CD4-positive, alpha-beta T cell (primary cell): Measurements from ENCODE around the gene TOMM40L. TPM values are rescaled to one million over a fixed set of nuclear protein-coding genes. Genes with fewer than 3 reads are reported as not detected.

Experiments
- ATAC-seq: fragments of 200-7000 bp; cut with Tn5 transposase; one replicate; pipeline ENCODE4 v1.10.0; 2022; ENCODE audit warnings: mild to moderate bottlenecking; ENCODE audit not compliant: poor library complexity
- CTCF ChIA-PET: fragments of 350-600 bp; sonication (Branson Sonifier 250); formaldehyde crosslinking; loops from one replicate; lab custom pipeline; 2021; ENCODE audit warnings: antibody characterized with exemption, inconsistent platforms; lab: Charles Lee
- POLR2A ChIA-PET: fragments of 350-600 bp; sonication (Branson Sonifier 250); formaldehyde crosslinking; loops from one replicate; lab custom pipeline; 2021; ENCODE audit warnings: antibody characterized with exemption, inconsistent platforms; lab: Charles Lee
- DNase-seq, 14 experiments: peaks; one replicate each; pipeline ENCODE4 v3.0.0-alpha.2; 2013 to 2020; ENCODE audit warnings: mixed read lengths in 2 of 14
- H3K27ac ChIP-seq, 2 donors: one replicate each; pipeline versions ENCODE4 v1.5.1 to v1.7.0; 2013; ENCODE audit warnings: low read length in 2 of 2, low read depth in 1 of 2, mild to moderate bottlenecking in 1 of 2
- H3K27me3 ChIP-seq, 2 experiments: 1 replicate in 1 of 2; 2 replicates in 1 of 2; pipeline versions ENCODE4 v1.6.1 to v1.7.0; 2013; ENCODE audit warnings: low read length in 2 of 2, control low read depth in 1 of 2, mild to moderate bottlenecking in 1 of 2, moderate library complexity in 1 of 2; ENCODE audit not compliant: insufficient read depth in 2 of 2, control insufficient read depth in 1 of 2
- H3K36me3 ChIP-seq: one replicate; pipeline ENCODE4 v1.6.1; 2013; ENCODE audit warnings: low read length, control low read depth; ENCODE audit not compliant: insufficient read depth
- H3K4me1 ChIP-seq: one replicate; pipeline ENCODE4 v1.6.1; 2013; ENCODE audit warnings: low read length, control low read depth; ENCODE audit not compliant: insufficient read depth
- H3K4me3 ChIP-seq: one replicate; pipeline ENCODE4 v1.5.1; 2013; ENCODE audit warnings: mild to moderate bottlenecking, low read length, moderate library complexity
- H3K9me3 ChIP-seq, 2 experiments: 1 replicate in 1 of 2; 2 replicates in 1 of 2; pipeline versions ENCODE4 v1.6.1 to v1.7.0; 2013; ENCODE audit warnings: low read length in 2 of 2, mild to moderate bottlenecking in 2 of 2, control low read depth in 1 of 2, moderate library complexity in 1 of 2; ENCODE audit not compliant: control insufficient read depth in 1 of 2, insufficient read depth in 1 of 2
- H3K27ac Mint-ChIP-seq: one replicate; pipeline ENCODE4 v1.8.0; 2020; ENCODE audit warnings: mixed read lengths
- H3K27me3 Mint-ChIP-seq: one replicate; pipeline ENCODE4 v1.8.0; 2021; ENCODE audit warnings: mixed read lengths
- H3K36me3 Mint-ChIP-seq: one replicate; pipeline ENCODE4 v1.8.0; 2021; ENCODE audit warnings: low read depth, mixed read lengths
- H3K4me1 Mint-ChIP-seq: one replicate; pipeline ENCODE4 v1.8.0; 2021; ENCODE audit warnings: low read depth, mixed read lengths
- H3K4me3 Mint-ChIP-seq: one replicate; pipeline ENCODE4 v1.8.0; 2020; ENCODE audit warnings: mild to moderate bottlenecking, mixed read lengths
- H3K9me3 Mint-ChIP-seq: one replicate; pipeline ENCODE4 v1.8.0; 2020; ENCODE audit warnings: mixed read lengths
- intact Hi-C, 2 experiments: fragments of 100-400 bp; cut with DNase I in 1 of 2; cut with micrococcal nuclease in 1 of 2; formaldehyde crosslinking; loops; one replicate each; pipeline versions ENCODE4 v1.15.1 to v1.9.0; 2023 to 2025; cut with DNase I, micrococcal nuclease
- total RNA-seq, 174 experiments: library from RNA in 2 of 174; stranded (reverse) in 2 of 174; gene quantifications; one replicate each; pipeline ENCODE4 v1.2.3 and lab custom pipeline; 2021 to 2026
- TF ChIP-seq, protein P1 (sequence below): fragments of 200-600 bp; IDR thresholded peaks from one replicate; pipeline ENCODE4 v1.8.0; 2022; ENCODE audit warnings: antibody characterized with exemption, mild to moderate bottlenecking

The TOMM40L gene
- total RNA-seq, 2 experiments from 2014 or later = 3.2 to 4.1 TPM

DNA sequence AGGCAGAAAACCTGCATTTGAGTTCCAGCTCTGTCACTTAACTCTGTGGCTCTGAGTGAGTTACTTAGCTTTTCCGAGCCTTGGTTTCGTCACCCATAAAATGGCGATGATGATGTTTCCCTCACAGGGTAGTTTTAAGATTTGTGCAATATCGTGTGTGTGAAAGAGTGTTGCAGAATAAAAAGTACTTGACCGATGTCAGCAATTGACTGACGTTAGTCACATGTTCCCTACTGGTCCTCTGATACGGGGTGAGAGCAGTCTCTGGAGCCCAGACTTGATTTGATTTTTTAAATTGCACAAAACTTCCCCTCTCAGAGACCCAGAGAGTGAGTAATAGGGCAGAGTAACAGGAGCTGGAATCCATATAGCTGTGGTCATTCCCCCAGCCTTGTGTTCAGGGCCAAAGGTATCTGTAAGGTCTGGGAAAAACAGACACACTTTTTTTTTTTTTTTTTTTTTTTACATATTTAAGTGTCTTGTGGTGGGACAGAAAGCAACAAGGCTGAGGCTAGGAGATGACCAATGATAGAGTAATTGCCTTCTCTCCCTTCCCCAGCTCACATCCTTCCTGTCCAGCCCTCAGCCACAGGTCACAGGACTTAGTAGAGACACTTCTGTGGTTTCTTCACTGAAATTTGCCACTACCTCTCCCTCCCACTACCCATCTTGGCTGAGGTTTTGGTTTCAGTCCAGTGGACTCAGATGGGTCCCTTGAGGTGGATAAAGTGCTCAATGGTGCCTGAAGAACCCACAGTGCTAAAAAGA is 8.7 kb upstream of the TOMM40L start:
- H3K9me3 Mint-ChIP-seq = no peaks in the 10 kb centered on the region
- H3K36me3 ChIP-seq = peaks cover 26% of the 10 kb centered on the region
- intact Hi-C loops = no loop called here
- H3K4me3 ChIP-seq = peak overlapping the region; percentile 40
- H3K4me1 Mint-ChIP-seq = peaks cover 49% of the 10 kb centered on the region
- no peak overlapping the region for H3K4me3 Mint-ChIP-seq
- H3K27ac Mint-ChIP-seq = peak overlapping the region; percentile 91
- H3K27ac ChIP-seq = peak overlapping the region; percentile 26 to 50
- no peak for ATAC-seq
- TF ChIP-seq, protein P1, sequence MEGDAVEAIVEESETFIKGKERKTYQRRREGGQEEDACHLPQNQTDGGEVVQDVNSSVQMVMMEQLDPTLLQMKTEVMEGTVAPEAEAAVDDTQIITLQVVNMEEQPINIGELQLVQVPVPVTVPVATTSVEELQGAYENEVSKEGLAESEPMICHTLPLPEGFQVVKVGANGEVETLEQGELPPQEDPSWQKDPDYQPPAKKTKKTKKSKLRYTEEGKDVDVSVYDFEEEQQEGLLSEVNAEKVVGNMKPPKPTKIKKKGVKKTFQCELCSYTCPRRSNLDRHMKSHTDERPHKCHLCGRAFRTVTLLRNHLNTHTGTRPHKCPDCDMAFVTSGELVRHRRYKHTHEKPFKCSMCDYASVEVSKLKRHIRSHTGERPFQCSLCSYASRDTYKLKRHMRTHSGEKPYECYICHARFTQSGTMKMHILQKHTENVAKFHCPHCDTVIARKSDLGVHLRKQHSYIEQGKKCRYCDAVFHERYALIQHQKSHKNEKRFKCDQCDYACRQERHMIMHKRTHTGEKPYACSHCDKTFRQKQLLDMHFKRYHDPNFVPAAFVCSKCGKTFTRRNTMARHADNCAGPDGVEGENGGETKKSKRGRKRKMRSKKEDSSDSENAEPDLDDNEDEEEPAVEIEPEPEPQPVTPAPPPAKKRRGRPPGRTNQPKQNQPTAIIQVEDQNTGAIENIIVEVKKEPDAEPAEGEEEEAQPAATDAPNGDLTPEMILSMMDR = no peak
- POLR2A ChIA-PET = interaction anchor here (0.6 to 3.0 kb wide), 6 partner anchors 9 to 112 kb away, joined by 3 to 20 read pairs (median 3); partner anchors contain the start of genes PPOX and TOMM40L
- H3K4me1 ChIP-seq = peaks cover 42% of the 10 kb centered on the region
- DNase-seq = peak in 3 of 14 experiments; percentile 29 to 71 (median 60)
- H3K27me3 ChIP-seq = no peaks in the 10 kb centered on the region
- H3K9me3 ChIP-seq = no peaks in the 10 kb centered on the region
- CTCF ChIA-PET = interaction anchor here (0.7 kb wide), 1 partner anchor 74 kb away, joined by 3 read pairs; no protein-coding TSS in a partner anchor
- peaks cover 30% of the 10 kb centered on the region for H3K36me3 Mint-ChIP-seq
- no peaks in the 10 kb centered on the region for H3K27me3 Mint-ChIP-seq

GRCh38 chr1:161217831-161218230 is 8.0 kb upstream of the TOMM40L start:
- ChIA-PET CTCF (no interaction called here), POLR2A (interaction anchor here (0.6 to 1.5 kb wide), 3 partner anchors 52 to 70 kb away, joined by 3 read pairs; partner anchors contain the start of genes PPOX and UFC1)
- Mint-ChIP-seq H3K27ac (peak overlapping the region; percentile 91), H3K4me3 (no peak overlapping the region), H3K4me1 (peaks cover 49% of the 10 kb centered on the region), H3K27me3 (no peaks in the 10 kb centered on the region), H3K9me3 (no peaks in the 10 kb centered on the region), H3K36me3 (peaks cover 24% of the 10 kb centered on the region)
- DNase-seq (no peak), ATAC-seq (no peak)
- no peaks in the 10 kb centered on the region for H3K9me3 ChIP-seq
- H3K27me3 ChIP-seq = no peaks in the 10 kb centered on the region
- peaks cover 43% of the 10 kb centered on the region for H3K4me1 ChIP-seq
- H3K36me3 ChIP-seq = peaks cover 20% of the 10 kb centered on the region
- peak overlapping the region; percentile 26 to 37 for H3K27ac ChIP-seq
- TF ChIP-seq, protein P1 = no peak
- intact Hi-C loops = no loop called here
- H3K4me3 ChIP-seq = peak overlapping the region; percentile 16

DNA sequence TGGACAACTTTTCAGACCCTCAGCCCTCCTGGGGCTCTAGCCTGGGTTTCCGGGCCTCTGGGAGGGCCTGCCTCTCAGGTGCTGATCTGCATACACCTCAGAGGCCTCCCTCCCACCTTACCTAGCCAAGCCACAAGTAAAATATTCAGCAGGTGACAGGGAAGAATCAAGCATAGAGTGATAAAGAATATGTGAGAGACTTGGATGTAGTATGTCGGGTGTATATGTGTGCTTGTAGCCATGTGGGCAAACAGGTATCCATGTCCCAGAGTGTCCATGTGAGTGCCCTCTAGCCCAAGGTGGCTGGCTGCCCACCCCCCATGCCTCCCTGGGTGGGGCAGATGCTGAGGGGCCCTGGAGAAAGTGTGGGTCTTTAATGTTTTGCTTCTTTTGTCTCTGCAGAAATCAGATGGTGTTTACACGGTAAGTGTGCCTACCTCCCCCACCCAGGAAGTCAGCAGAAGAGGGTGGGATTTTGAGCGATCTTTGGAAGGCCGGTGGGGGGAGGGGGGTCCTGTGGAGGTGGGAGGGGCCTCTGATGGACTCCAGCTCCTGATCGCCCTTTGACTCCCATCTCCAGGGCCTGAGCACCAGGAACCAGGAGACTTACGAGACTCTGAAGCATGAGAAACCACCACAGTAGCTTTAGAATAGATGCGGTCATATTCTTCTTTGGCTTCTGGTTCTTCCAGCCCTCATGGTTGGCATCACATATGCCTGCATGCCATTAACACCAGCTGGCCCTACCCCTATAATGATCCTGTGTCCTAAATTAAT is 7.4 kb upstream of the TOMM40L start:
- peak in 1 of 14 experiments; percentile 31 for DNase-seq
- ChIA-PET CTCF (interaction anchor here (1.5 kb wide), 1 partner anchor 8 kb away, joined by 3 read pairs; no protein-coding TSS in a partner anchor), POLR2A (interaction anchor here (1.1 to 2.6 kb wide), 3 partner anchors 16 to 65 kb away, joined by 3 to 22 read pairs (median 3); partner anchors contain the start of genes NDUFS2, PPOX and UFC1)
- Mint-ChIP-seq H3K4me3 (peak overlapping the region; percentile 46), H3K4me1 (peaks cover 50% of the 10 kb centered on the region), H3K27me3 (no peaks in the 10 kb centered on the region), H3K27ac (peak overlapping the region; percentile 91), H3K9me3 (no peaks in the 10 kb centered on the region), H3K36me3 (peaks cover 17% of the 10 kb centered on the region)
- TF ChIP-seq, protein P1 = no peak
- peak; percentile 44 for ATAC-seq
- peaks cover 13% of the 10 kb centered on the region for H3K36me3 ChIP-seq
- peak overlapping the region; percentile 26 to 37 for H3K27ac ChIP-seq
- no peaks in the 10 kb centered on the region for H3K9me3 ChIP-seq
- no peaks in the 10 kb centered on the region for H3K27me3 ChIP-seq
- H3K4me1 ChIP-seq = peaks cover 43% of the 10 kb centered on the region
- intact Hi-C loops = no loop called here
- H3K4me3 ChIP-seq = no peak overlapping the region
